ENCODE measurements around the gene SLC10A4.
"Not testable (repeated sequence)": the region's sequence is repeated elsewhere in the genome, so short reads cannot be mapped to it uniquely, and the experiment has no call there.

SLC10A4 gene, protein sequence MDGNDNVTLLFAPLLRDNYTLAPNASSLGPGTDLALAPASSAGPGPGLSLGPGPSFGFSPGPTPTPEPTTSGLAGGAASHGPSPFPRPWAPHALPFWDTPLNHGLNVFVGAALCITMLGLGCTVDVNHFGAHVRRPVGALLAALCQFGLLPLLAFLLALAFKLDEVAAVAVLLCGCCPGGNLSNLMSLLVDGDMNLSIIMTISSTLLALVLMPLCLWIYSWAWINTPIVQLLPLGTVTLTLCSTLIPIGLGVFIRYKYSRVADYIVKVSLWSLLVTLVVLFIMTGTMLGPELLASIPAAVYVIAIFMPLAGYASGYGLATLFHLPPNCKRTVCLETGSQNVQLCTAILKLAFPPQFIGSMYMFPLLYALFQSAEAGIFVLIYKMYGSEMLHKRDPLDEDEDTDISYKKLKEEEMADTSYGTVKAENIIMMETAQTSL

GRCh38 chr4:48483006-48483776 lies at the start of gene SLC10A4:
Gene SLC10A4, plus strand, starts transcription at chr4:48483343. Its CDS starts 219 bp downstream, at chr4:48483562.
- DNase-seq (ENCODE audit: low spot score): no peak

DNA sequence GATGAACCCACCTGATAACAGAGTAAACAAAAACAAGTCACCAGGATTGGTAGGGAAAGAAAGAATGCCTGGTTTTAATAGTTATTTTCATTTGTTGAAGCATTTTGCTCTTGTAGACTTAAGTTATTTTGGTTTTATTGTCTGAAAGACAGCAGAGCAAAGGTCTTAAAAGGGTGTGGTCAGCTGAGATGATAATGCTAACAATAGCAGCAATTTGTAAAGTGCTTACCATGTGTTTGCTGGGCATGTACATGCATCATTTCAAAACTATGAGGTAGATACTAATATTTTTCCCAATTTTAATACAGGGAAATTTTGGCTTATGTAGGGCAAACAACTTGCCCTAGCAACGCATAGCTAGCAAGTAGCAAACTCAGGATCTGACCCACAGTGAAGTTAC lies 46.8 kb upstream of the SLC10A4 start:
- DNase-seq (ENCODE audit: low spot score): no peak

GRCh38 chr4:48439988-48440387 lies 43.2 kb upstream of the SLC10A4 start:
- no peak for DNase-seq (ENCODE audit: low spot score)

GRCh38 chr4:48440914-48441313 lies 42.2 kb upstream of the SLC10A4 start:
- not testable (repeated sequence) for DNase-seq (ENCODE audit: low spot score)

GRCh38 chr4:48445704-48446103 lies 37.4 kb upstream of the SLC10A4 start:
- peak; percentile 37 for DNase-seq (ENCODE audit: low spot score)

- no peak for DNase-seq (ENCODE audit: low spot score)
Measured at GRCh38 chr4:48446642-48447041, 36.5 kb upstream of the SLC10A4 start.

GRCh38 chr4:48449151-48449550 lies 34.0 kb upstream of the SLC10A4 start:
- DNase-seq (ENCODE audit: low spot score): no peak

DNA sequence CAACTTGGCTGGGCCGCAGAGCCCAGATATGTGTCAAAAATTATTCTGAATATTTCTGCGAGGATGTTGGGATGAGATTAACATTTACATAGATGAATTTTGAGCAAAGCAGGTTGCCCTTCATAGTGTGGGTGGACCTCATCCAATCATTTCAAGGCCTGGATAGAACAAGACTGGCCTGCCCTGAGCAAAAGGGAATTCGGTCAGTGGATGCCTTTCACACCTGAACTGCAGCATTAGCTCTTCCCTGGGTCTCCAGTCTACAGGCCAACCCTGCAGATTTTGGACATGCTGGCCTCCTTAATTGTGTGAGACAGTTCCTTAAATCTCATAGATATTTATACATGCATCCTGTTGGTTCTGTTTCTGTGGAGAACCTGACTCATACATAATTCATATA lies 32.4 kb upstream of the SLC10A4 start:
- DNase-seq (ENCODE audit: low spot score): no peak

GRCh38 chr4:48451656-48452055 lies 31.5 kb upstream of the SLC10A4 start:
- DNase-seq (ENCODE audit: low spot score): not testable (repeated sequence)

DNA sequence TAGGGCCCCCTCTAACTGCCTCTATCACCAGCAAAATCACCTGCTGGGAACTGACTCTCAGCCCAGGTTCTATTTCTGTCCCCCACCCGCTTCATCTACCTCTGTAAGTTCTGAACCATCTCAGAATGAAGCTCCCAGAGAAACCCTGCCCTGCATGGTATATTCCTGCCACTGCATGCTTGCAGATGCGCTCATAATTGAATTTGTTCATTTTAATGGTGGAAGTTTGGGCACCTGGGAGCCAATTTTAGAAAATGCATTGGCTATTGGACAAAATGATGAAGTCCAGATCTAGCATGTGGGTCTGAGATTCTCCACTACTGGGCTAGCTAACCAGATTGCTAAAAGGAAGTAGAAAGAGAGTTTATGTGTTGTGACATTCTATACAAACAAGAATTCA lies 28.6 kb upstream of the SLC10A4 start:
- DNase-seq (ENCODE audit: low spot score): no peak

DNA sequence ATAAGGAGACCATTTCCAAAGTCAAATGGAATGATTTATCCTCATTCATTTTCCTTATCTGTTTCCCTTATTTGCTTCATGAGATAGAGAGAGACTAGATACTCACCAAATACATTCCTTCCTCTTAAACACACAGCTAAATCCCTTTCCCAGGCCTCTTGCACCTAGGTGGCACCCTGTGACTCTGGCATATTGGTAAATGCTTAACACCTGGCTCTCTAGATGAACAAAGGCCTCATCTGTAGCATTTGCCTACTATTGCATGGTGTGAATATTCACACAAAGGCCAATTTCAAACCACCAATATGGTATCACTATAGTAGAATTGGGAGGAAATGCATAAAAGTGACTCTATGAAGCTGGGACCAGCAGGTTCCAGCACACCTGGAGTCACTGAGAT lies 22.1 kb upstream of the SLC10A4 start:
- no peak for DNase-seq (ENCODE audit: low spot score)

GRCh38 chr4:48462363-48462762 lies 20.8 kb upstream of the SLC10A4 start:
- no peak for DNase-seq (ENCODE audit: low spot score)

DNA sequence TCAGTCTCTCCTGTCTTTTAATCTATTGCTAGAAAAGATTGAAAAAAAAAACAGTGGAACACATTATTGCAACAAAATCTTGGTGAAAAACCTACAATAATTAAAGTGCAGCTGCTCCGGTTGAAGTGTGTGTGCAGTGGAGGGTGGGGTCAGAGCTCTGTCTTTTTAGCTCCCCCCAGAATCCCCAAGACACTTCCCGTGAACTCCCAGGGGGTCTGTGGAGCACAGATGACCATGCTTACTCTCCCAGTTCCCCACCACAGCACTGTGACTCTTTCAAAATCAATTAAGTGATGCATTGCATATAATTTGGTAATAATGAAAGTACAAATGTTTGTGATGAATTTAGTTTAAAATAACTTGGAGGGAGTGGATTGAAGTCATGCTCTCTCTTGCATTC lies 15.7 kb upstream of the SLC10A4 start:
- DNase-seq (ENCODE audit: low spot score): no peak

DNA sequence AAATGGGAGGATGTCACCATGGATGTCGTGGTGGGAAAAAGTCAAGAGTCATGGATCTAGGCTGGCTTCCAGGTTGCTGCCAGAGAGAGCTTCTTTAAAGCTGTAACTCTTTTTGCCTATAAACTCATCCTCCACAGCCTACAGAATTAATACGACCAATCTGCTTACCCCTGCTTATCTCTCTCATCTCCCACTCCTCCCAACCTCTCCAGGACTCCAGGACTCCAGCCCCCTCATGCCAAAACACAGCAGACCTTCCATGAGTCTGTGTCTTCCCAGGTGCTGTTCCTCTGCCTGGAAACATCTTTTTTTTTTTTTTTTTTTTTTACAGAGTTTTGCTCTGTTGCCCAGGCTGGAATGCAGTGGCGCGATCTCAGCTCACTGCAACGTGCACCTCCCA lies 15.3 kb upstream of the SLC10A4 start:
- DNase-seq (ENCODE audit: low spot score): no peak

DNA sequence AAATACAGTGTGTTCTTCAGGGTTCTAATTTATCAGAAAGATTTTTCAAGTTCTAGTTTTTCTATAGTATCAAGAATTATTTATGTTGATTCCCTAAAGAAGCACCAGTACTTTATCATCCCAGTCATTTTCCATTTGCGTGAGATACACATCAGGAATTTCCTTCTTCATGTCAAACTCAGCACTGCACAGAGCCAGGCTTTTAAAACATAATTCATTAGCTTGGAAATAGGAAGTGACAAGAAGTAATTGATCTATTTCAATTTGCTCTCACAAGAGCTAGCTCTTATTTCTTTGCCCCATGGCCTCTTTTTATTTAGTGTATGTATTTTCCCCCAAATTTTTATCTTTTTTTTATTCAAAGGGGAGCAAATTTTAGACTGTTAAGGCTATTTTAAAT lies 13.0 kb upstream of the SLC10A4 start:
- no peak for DNase-seq (ENCODE audit: low spot score)

GRCh38 chr4:48470570-48470969 lies 12.6 kb upstream of the SLC10A4 start:
- DNase-seq (ENCODE audit: low spot score): no peak

GRCh38 chr4:48472794-48473193 lies 10.3 kb upstream of the SLC10A4 start:
- no peak for DNase-seq (ENCODE audit: low spot score)

GRCh38 chr4:48475770-48476169 lies 7.4 kb upstream of the SLC10A4 start:
- DNase-seq (ENCODE audit: low spot score): no peak

- DNase-seq (ENCODE audit: low spot score): no peak
Measured at GRCh38 chr4:48478273-48478672, 4.9 kb upstream of the SLC10A4 start.

DNA sequence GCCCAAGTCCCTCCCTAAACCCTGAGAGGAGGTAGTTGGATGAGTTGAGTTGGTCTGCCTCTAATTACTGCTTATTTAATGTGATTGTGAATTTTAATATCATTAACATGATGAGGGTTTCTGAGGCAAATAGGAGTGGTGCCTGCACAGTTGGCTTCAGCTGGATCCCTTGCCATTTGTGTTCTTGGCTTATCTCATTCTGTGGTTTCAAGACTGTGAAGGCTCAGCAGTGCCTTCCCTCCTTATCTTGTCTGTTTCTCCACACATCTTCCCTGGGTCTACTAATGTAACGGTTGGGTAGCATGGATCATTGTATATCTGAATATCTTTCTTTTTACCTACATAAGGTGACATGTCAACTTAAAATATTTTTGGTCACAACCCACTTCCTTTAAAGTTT lies 1.6 kb upstream of the SLC10A4 start:
- DNase-seq (ENCODE audit: low spot score): no peak

- DNase-seq (ENCODE audit: low spot score): no peak
Measured at GRCh38 chr4:48483777-48484493, 792 bp downstream of the SLC10A4 start.

DNA sequence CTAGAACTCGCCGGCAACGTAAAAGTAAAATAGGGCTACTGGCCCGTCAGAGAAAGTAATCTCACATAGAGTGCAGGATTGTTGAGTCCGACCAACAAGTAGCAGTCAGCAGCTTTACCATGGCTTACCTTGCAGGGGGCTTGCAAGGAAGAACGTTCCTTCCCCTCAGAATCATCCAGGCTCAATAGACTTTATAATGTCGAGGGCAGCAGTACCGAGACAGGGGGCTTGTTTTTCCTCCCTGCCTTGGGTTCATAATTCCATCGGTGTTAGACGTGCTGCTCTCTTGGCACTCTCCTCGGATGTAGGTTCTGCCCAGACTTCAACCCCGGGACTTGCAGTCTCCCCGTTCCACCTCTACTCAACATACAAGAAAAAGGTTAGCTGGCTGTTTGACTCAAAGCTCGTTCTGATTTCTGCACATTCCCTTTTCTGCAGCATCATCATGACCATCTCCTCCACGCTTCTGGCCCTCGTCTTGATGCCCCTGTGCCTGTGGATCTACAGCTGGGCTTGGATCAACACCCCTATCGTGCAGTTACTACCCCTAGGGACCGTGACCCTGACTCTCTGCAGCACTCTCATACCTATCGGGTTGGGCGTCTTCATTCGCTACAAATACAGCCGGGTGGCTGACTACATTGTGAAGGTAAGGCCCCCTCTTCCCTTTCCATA lies 1.5 kb downstream of the SLC10A4 start:
- DNase-seq (ENCODE audit: low spot score): no peak
